ENCODE results near the gene THAP7.
"Not testable (repeated sequence)": the region's sequence is repeated elsewhere in the genome, so short reads cannot be mapped to it uniquely, and the experiment has no call there.

Gene THAP7

DNA sequence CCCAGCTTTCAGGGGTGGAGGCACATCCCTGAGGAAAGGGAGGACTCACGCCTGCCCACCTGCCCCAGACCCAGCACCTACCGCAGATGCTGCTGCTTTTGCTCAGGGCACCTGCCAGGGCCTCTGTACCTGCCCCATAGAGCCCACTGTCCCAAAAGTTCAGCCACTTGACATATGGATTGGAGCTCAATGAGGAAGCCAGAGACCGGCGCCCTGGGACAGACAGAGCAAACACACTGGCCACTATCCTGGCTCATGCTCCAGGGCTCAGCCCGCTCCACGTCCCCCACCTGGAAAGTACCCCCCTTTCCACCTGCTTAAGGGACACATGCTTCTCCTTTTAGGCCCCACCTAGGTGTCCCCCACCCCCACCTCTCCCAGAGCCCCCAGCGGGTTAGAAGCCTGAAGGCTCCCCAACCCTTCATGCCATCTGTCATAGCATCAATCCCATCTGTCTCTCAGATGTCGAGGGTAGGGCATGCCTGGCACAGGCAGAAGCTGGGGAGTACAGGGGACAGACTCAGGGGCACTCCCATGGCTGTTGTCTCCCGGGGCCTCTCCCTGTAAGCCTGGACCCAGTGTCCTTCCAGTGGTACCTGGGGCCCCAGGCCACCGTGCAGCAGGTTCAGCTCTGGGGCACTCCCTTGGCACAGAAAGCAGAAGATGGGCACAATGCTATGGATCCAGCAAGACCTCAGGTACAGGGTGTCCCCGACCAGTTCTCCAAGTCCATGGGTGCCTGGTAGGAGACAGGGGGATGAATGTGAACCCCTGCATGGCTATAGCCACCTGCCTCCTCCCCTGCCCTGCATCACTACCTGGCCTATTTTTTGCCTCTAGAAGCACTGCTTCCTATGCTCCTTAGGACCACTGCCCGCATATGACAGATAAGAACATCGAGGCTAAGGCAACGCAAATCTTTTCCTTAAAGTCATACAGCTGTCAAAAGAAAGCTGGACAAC, 10.8 kb upstream of the THAP7 start:
- no peak for DNase-seq

DNA sequence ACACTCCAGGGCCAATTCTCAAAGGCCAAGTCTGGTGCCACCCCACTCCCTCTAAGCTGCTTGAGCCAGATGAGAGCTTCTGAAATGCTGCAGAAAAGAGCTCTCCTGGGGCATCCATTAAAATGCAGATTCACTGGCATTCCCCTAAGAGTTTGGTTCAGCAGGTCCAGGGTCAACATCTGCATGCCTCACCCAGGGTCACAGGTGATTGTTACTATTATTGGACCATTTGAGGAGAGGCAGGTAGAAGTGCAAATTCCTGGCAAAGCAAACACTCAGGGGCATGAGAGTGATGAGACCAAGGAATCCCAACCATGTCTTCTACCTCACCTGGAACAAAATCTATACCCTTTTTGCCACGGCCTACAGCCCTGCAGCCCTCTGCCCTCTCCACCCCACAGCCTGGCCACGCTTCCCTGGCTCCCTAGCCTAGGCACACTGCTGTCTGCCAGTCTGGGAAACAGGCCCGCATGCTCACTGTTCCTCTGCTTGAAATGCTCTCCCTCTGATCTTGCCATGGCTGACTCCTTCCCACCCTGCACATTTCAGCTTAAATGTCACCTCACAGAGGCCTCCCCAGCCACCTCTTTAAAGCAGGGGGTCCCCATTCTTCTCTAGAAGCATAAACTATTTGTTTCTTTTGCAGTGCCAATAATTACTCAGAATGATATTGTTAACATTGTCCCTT, 8.7 kb upstream of the THAP7 start:
- no peak for DNase-seq

DNA sequence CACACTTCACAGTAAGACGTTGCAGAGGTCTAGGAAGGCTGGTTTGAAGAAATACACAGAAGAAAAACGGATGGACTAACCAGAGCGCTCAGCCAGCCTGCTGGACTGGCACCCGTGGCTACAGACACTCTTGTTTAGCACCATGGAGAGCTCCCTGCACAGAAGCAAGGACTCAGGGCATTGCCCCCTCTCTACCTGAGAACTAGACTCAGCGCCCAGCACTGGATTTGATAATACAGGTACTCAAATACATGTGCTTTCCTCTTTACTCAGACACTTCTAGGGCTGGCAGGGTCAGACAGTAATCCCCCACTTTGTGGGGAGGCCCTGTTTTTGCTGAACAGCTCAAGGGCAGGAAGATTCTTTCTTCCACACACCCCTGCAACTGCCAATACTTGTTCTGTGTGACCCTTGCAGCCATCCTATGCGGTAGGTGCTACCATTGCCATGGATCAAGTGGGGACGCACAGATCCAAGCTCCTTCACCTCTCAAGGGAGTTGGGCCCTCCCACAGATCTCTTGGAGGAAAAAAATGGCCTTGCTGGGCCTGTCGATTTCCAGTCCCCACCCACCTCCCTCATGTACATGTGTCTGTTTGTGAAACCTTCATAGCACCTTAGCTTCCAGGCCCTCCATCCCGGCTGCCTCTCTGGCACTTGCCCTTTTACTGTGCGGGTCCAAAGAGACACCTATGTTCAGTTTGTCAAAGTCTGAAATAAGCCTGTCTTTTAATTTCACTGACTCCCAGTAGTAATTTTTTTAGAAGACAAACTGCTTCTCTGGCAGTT, 7.9 kb upstream of the THAP7 start:
- no peak for DNase-seq

GRCh38 chr22:21009208-21009607, 7.3 kb upstream of the THAP7 start:
- DNase-seq = not testable (repeated sequence)

GRCh38 chr22:21003782-21004181, 1.9 kb upstream of the THAP7 start:
- no peak for DNase-seq

DNA sequence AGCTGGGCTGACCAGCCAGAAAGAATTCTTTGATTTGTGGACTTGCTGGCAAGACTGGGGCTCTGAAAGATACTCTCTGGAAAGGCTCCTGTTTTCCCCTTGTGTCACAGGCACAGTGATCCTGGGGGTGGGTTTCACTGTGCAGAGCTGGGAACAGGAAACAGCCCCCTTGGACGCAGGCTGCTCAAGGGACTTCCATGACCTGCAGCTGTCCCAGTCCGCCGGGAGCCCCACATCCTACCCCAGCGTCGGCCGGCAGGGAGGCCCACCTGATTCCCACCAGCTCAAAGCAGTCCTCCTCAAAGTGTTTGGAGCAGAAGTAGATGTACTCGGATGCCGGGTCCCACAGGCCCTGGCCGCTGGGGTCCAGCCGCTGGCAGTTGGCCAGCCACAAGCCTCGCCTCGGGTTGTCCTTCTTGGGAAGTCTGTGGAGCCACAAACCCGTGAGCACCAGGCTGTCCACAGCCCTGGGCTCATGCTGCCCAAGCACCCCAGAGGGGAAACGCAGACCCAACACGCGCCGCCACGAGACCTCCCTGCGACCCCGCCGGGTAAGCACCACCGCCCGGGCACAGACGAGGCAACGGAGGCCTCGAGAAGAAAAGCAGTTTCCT, 824 bp downstream of the THAP7 start:
- no peak for DNase-seq

GRCh38 chr22:21000207-21000986, 1.5 kb downstream of the THAP7 start:
- DNase-seq = peak; percentile 36

DNA sequence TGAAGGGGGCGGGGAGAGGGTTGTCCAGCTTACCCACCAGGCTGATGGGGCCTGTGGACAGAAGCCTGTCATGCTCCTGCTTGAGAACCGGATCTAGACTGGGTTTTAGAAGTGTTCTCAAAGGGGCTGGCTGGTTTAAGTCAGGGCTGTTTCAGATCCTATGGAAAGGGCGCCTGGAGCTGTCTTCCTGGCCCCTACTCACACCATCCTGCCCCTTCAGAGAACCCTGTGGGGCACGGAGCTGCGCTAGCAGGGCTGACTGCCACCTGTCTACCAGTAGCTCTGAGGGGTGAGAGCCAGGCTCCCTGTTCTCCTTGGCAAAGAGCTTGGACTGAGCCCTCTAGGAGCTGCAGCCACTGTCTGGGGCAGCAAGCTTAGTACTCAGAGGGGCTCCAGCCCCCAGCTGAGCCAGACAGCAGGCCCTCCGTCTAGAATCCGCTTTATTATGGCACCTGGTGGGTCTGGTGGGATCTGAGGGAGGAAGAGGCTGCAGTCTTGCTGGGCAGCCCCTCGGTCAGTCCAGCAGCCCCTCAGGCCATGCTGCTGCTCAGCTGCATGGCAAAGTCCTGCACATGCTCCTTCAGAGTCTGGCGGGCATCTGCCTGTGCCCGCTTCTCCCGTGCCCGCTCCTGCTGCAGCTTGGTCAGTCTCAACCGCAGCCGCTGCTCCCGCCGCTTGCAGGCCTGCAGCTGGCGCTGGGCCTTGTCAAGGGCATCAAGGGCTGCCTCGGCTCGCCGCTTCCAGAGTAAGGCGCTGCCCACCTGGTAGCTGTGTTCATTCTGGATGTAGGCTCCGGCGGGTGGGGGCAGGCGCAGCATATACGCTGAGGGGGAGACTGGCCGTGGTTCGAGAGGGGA, 2.3 kb downstream of the THAP7 start:
- no peak for DNase-seq

- DNase-seq = no peak
These were observed 3.2 kb downstream of the THAP7 start for GRCh38 chr22:20998411-20999336.

DNA sequence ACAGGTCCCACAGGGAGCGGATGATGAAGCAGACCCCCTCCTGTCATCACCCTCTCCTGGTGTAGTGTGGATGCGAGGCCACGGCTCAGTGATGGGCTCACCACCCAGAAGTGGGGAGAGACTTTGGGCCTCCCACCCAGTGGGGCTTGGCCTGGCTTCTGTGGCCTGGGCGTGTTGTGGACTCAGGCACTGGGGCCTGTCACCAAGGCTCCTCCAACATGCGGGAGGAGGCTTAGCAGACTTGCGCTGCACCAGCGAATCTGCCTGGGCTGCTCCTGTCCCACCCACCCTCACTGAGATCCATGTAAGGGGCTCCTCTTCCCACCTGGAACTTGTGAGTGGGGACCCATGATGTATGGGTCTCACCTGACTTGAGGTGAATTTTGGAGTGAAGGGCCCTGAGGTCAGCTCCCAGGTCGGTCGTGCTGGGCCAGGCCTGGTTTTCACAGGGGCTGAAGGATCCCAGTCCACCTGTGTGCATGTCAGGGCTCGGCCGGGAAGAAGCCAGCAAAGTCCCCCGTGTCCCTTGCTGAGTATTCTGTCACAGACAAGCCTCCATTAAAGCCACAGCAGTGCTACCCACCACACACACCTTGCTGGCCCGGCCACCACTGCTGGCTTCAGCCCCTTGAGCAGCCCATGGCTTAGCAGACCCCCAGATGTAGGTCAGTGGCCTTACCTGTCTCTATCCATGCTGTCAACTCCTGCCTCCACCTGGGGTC, 4.2 kb downstream of the THAP7 start:
- DNase-seq = no peak

GRCh38 chr22:20996598-20997535, 5.1 kb downstream of the THAP7 start:
- DNase-seq = no peak

- DNase-seq = no peak
These were observed 5.9 kb downstream of the THAP7 start for GRCh38 chr22:20996031-20996410.

DNA sequence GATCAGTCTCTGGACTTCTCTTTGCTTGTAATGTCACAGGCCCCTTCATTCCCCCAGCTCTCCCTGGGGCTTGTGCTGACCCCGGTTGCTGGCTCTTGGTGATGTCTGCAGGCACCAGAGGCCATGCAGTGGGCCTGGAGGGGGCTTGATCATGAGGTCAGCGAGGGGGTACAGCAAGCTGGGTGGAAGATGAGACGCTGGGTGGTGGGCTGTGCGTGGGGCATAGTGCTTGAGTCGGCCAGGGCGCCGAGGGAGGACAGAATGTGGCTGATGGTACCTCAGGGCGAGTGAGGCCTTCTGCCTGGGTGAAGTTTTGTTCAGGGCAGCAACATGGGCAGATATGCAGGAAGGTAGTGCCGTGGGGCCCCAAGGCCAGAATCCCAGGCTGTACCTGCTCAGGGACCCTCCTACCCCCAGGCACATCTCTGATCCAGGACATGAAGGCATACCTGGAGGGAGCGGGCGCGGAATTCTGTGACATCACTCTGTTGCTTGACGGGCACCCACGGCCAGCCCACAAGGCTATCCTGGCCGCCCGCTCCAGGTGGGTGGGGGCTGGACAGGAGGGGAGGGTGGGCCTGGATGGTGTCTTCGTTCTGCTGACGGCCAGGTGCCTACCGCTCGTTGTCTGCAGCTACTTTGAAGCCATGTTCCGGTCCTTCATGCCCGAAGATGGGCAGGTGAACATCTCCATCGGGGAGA, 6.4 kb downstream of the THAP7 start:
- no peak for DNase-seq

DNA sequence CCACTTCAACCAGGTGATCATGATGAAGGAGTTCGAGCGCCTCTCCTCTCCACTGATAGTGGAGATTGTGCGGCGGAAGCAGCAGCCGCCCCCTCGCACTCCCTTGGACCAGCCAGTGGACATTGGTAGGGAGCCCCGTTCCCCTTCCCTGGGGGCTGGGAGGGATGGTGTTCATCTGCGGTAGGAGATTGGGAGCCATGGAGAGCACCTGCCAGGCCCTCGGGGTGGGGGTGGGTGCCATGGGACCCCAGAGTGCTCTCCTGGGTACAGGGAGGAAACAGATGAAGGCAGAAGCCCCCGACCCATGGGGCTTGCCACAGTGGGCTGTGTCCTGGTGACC, 7.0 kb downstream of the THAP7 start:
- no peak for DNase-seq

DNA sequence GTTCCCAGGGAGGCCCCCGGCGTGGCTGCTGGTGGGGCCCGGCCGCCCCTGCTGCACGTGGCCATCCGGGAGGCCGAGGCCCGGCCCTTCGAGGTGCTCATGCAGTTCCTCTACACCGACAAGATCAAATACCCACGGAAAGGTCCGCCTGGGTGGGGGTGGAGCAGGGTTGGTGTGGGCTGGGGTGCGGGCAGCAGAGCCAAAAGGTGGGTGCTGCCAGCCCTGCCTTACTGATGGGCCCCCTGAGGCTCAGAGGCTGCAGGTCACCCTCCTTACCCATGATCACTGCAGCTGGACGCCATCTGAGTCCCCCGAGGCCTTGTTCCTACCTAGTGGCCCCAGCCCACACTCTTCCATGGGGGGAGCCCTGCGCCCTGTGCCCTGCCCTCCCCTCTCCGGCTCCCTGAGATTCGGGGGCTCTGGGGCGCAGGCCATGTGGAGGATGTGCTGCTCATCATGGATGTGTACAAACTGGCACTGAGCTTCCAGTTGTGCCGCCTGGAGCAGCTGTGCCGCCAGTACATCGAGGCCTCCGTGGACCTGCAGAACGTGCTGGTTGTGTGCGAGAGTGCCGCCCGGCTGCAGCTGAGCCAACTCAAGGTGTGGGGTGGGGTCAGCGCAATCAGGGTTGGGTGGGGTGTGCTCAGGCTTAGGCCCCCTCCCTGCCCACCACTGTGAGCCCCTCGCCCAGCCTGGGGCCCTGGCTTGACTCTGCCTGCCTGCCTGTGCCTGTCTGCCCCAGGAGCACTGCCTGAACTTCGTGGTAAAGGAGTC, 7.6 kb downstream of the THAP7 start:
- DNase-seq = no peak

DNA sequence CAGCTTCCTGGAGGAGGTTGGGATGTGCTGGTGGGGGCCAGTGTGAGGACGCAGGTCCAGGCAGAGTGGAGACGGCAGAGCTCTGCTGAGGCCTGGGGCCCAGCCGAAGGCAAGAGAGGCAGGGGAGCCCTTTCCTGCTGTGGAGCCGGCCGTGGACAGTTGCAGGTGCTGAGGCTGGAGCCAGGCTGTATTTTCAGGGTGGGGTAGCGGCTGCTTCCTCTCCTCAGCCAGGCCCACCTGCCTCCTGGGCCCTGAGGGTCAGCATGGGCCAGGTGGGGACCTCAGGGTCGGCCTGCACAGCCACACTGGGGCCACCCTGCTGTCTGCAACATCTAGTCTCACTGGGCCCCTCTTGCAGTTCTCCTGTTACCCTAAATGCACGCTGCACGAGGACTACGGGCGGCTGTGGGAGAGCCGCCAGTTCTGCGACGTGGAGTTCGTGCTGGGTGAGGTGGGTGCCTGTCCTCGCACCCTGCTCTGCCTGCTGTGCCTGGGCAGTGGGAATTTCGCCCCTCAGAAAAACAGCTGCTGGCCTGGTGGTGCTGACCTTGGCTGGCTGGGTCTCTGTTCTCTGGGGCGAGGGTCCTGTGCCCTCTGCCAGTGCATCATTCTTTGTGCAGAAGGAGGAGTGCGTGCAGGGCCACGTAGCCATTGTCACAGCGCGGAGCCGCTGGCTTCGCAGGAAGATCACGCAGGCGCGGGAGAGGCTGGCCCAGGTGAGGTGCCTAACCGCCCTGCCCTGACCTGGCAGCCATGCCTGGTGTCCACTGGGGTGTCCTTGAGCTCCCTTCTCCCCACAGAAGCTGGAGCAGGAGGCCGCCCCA, 8.4 kb downstream of the THAP7 start:
- no peak for DNase-seq
